Hepatocyte (in vitro differentiated cells): ENCODE results near the gene UPF1. TPM values are rescaled to one million over a fixed set of nuclear protein-coding genes. Genes with fewer than 3 reads are reported as not detected.

Experiments used
- DNase-seq: peaks from one replicate; pipeline ENCODE4 v3.0.0-alpha.2; 2016; ENCODE audit warnings: low spot score
- H2AFZ ChIP-seq: fragments of 200-600 bp; sonication (generic); 2 replicates; pipeline ENCODE4 v1.6.0; 2016; ENCODE audit warnings: antibody characterized with exemption, mild to moderate bottlenecking
- H3K27ac ChIP-seq: fragments of 200-600 bp; sonication (generic); 2 replicates; pipeline ENCODE4 v1.5.1; 2016; ENCODE audit warnings: mild to moderate bottlenecking
- H3K27me3 ChIP-seq: fragments of 200-600 bp; sonication (generic); 2 replicates; pipeline ENCODE4 v1.6.1; 2016
- H3K36me3 ChIP-seq: fragments of 200-600 bp; sonication (generic); replicated peaks from 2 replicates; pipeline ENCODE4 v1.5.1; 2016; ENCODE audit warnings: low read depth; ENCODE audit not compliant: insufficient read depth
- H3K4me1 ChIP-seq: fragments of 200-600 bp; sonication (generic); 2 replicates; pipeline ENCODE4 v1.5.1; 2016; ENCODE audit warnings: mild to moderate bottlenecking, moderate library complexity; ENCODE audit not compliant: insufficient read depth
- H3K4me2 ChIP-seq: fragments of 200-600 bp; sonication (generic); 2 replicates; pipeline ENCODE4 v1.6.0; 2016
- H3K4me3 ChIP-seq: fragments of 200-600 bp; sonication (generic); 2 replicates; pipeline ENCODE4 v1.5.1; 2016; ENCODE audit warnings: mild to moderate bottlenecking
- H3K79me2 ChIP-seq: fragments of 200-600 bp; sonication (generic); 2 replicates; pipeline ENCODE4 v1.6.0; 2017; ENCODE audit warnings: mild to moderate bottlenecking
- H3K9me2 ChIP-seq: fragments of 200-600 bp; sonication (generic); replicated peaks from 2 replicates; pipeline ENCODE4 v1.6.0; 2017; ENCODE audit warnings: mild to moderate bottlenecking; ENCODE audit not compliant: insufficient read depth
- H3K9me3 ChIP-seq: fragments of 200-600 bp; sonication (generic); 2 replicates; pipeline ENCODE4 v1.5.1; 2016; ENCODE audit warnings: low read depth, mild to moderate bottlenecking
- H4K20me1 ChIP-seq: fragments of 200-600 bp; sonication (generic); 2 replicates; pipeline ENCODE4 v1.6.0; 2016; ENCODE audit warnings: mild to moderate bottlenecking; ENCODE audit not compliant: insufficient read depth, poor library complexity, severe bottlenecking
- EZH2 ChIP-seq: fragments of 200-600 bp; sonication (generic); IDR thresholded peaks from 2 replicates; pipeline ENCODE4 v1.6.1; 2016; ENCODE audit warnings: antibody characterized with exemption, mild to moderate bottlenecking, borderline replicate concordance
- EZH2phosphoT487 ChIP-seq: fragments of 200-600 bp; sonication (generic); IDR thresholded peaks from one replicate; pipeline ENCODE4 v1.6.1; 2018; ENCODE audit warnings: antibody characterized with exemption, mild to moderate bottlenecking, low read depth, moderate library complexity; ENCODE audit not compliant: unreplicated experiment, severe bottlenecking
- WGBS: methylation state at CpG from one replicate; pipeline ENCODE4 v1.1.6; 2016; ENCODE audit warnings: low lambda C conversion rate; ENCODE audit errors: missing lambda C conversion rate; 5-methylcytosine and 5-hydroxymethylcytosine counted together
- polyA plus RNA-seq: library from polyadenylated mRNA; unstranded; fragments of >200 nt; fragmentation: Nextera tagmentation; extraction: Ambion mirVana; gene quantifications from 2 replicates; pipeline ENCODE4 v1.2.1, GENCODE V29; 2016
- total RNA-seq: library from RNA; depleted of rRNA; stranded (reverse); fragments of >200 nt; gene quantifications from 2 replicates; pipeline ENCODE4 v1.2.3, GENCODE V29; 2014
- TF ChIP-seq, protein P1 (sequence below): fragments of 200-600 bp; sonication (generic); IDR thresholded peaks from 2 replicates; pipeline ENCODE4 v1.5.1; 2016; ENCODE audit warnings: antibody characterized with exemption, mild to moderate bottlenecking; ENCODE audit not compliant: poor library complexity

The UPF1 gene
- total and polyA plus RNA-seq, 2 experiments from 2014 or later, result 27.0 to 47.2 TPM

- H3K9me2 ChIP-seq, result no peaks in the 10 kb centered on the region
- H3K79me2 ChIP-seq, result no peaks in the 10 kb centered on the region
- 45% methylated on average over 22 of the region's 22 CpGs for WGBS
- no peak overlapping the region for H2AFZ ChIP-seq
- no peaks in the 10 kb centered on the region for H3K36me3 ChIP-seq
- H3K27me3 ChIP-seq, result peaks cover 12% of the 10 kb centered on the region
- no peaks in the 10 kb centered on the region for H4K20me1 ChIP-seq
- no peak overlapping the region for H3K4me3 ChIP-seq
- peak; percentile 81 for DNase-seq
- TF ChIP-seq EZH2phosphoT487 (no peak), EZH2 (no peak)
- TF ChIP-seq, protein P1, sequence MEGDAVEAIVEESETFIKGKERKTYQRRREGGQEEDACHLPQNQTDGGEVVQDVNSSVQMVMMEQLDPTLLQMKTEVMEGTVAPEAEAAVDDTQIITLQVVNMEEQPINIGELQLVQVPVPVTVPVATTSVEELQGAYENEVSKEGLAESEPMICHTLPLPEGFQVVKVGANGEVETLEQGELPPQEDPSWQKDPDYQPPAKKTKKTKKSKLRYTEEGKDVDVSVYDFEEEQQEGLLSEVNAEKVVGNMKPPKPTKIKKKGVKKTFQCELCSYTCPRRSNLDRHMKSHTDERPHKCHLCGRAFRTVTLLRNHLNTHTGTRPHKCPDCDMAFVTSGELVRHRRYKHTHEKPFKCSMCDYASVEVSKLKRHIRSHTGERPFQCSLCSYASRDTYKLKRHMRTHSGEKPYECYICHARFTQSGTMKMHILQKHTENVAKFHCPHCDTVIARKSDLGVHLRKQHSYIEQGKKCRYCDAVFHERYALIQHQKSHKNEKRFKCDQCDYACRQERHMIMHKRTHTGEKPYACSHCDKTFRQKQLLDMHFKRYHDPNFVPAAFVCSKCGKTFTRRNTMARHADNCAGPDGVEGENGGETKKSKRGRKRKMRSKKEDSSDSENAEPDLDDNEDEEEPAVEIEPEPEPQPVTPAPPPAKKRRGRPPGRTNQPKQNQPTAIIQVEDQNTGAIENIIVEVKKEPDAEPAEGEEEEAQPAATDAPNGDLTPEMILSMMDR, result peak; percentile 21
- H3K9me3 ChIP-seq, result no peaks in the 10 kb centered on the region
- peaks cover 14% of the 10 kb centered on the region for H3K4me1 ChIP-seq
- peak overlapping the region; percentile 66 for H3K27ac ChIP-seq
- peak overlapping the region; percentile 63 for H3K4me2 ChIP-seq
Measured at GRCh38 chr19:18798384-18799352, 33.1 kb upstream of the UPF1 start.

DNA sequence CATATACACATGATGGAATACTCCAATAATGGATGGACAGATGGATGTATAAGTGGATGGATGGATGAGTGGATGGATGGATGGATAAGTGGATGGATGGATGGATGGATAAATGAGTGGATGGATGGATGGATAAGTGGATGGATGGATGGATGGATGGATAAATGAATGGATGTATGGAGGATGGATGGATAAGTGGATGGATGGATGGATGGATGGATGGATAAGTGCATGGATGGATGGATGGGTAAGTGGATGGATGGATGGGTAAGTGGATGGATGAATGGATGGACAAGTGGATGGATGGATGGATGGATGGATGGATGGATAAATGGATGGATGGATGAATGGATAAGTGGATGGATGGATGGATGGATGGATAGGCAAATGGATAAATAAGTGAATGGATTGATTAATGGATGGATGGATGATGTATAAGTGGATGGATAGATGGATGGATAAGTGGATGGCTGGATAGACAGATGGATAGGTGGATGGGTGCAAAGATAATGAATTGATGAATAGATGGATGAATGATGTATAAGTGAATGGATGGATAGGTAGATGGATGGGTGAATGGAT lies 32.3 kb upstream of the UPF1 start:
- H2AFZ ChIP-seq, result no peak overlapping the region
- H3K27ac ChIP-seq, result peak overlapping the region; percentile 66
- no peaks in the 10 kb centered on the region for H3K9me3 ChIP-seq
- H3K4me3 ChIP-seq, result no peak overlapping the region
- no peak for DNase-seq
- peak overlapping the region; percentile 63 for H3K4me2 ChIP-seq
- H4K20me1 ChIP-seq, result no peaks in the 10 kb centered on the region
- H3K79me2 ChIP-seq, result no peaks in the 10 kb centered on the region
- no peaks in the 10 kb centered on the region for H3K9me2 ChIP-seq
- H3K36me3 ChIP-seq, result no peaks in the 10 kb centered on the region
- TF ChIP-seq EZH2phosphoT487 (no peak), EZH2 (no peak)
- TF ChIP-seq, protein P1, result no peak
- peaks cover 8% of the 10 kb centered on the region for H3K27me3 ChIP-seq
- H3K4me1 ChIP-seq, result peaks cover 14% of the 10 kb centered on the region

- Histone ChIP-seq H2AFZ (no peak overlapping the region), H3K9me2 (no peaks in the 10 kb centered on the region), H3K4me1 (peaks cover 14% of the 10 kb centered on the region), H3K4me2 (no peak overlapping the region), H3K9me3 (no peaks in the 10 kb centered on the region), H3K36me3 (no peaks in the 10 kb centered on the region), H3K79me2 (no peaks in the 10 kb centered on the region), H3K4me3 (no peak overlapping the region), H3K27ac (no peak overlapping the region), H4K20me1 (no peaks in the 10 kb centered on the region), H3K27me3 (peaks cover 3% of the 10 kb centered on the region)
- DNase-seq, result no peak
- TF ChIP-seq, protein P1, result no peak
- TF ChIP-seq EZH2 (no peak), EZH2phosphoT487 (no peak)
Measured at GRCh38 chr19:18800079-18800478, 31.7 kb upstream of the UPF1 start.
